Esophagus muscularis mucosa (tissue), 4 donors: Measurements from ENCODE around the gene GIPC3. TPM values are rescaled to one million over a fixed set of nuclear protein-coding genes. Genes with fewer than 3 reads are reported as not detected.

Source experiments
- DNase-seq: peaks from one replicate; pipeline ENCODE4 v3.0.0-alpha.2; 2017; ENCODE audit errors: extremely low spot score
- H3K27ac ChIP-seq, 4 donors: fragments of 200-600 bp; sonication (generic); replicated peaks in 1 of 4; 1 replicate in 3 of 4; 2 replicates in 1 of 4; pipeline ENCODE4 v1.5.1; 2016 to 2019; ENCODE audit warnings: mild to moderate bottlenecking in 1 of 4
- H3K27me3 ChIP-seq, 4 donors: fragments of 200-600 bp; sonication (generic); one replicate each; pipeline versions ENCODE4 v1.5.1 to v1.6.0; 2016 to 2019
- H3K36me3 ChIP-seq, 4 donors: fragments of 200-600 bp; sonication (generic); one replicate each; pipeline ENCODE4 v1.5.1; 2016 to 2019
- H3K4me1 ChIP-seq, 4 donors: fragments of 200-600 bp; sonication (generic); one replicate each; pipeline ENCODE4 v1.5.1; 2016 to 2019
- H3K4me3 ChIP-seq, 4 donors: fragments of 200-600 bp; sonication (generic); 1 replicate in 2 of 4; 2 replicates in 2 of 4; pipeline ENCODE4 v1.5.1; 2016 to 2019; ENCODE audit warnings: mild to moderate bottlenecking in 4 of 4, moderate library complexity in 1 of 4
- H3K9me3 ChIP-seq, 4 donors: fragments of 200-600 bp; sonication (generic); 1 replicate in 3 of 4; 2 replicates in 1 of 4; pipeline ENCODE4 v1.5.1; 2016 to 2019
- CTCF ChIP-seq, 3 experiments: fragments of 200-600 bp in 2 of 3; fragments of 450-650 bp in 1 of 3; sonication (generic) in 2 of 3; IDR thresholded peaks; one replicate each; pipeline ENCODE4 v1.5.1; 2017 to 2019; ENCODE audit warnings: antibody characterized with exemption in 3 of 3, mild to moderate bottlenecking in 2 of 3, moderate library complexity in 1 of 3
- EP300 ChIP-seq: sonication (generic); formaldehyde crosslinking; IDR thresholded peaks from one replicate; pipeline ENCODE4 v1.6.1; 2017; ENCODE audit warnings: antibody characterized with exemption
- POLR2A ChIP-seq: fragments of 450-650 bp; IDR thresholded peaks from one replicate; pipeline ENCODE4 v1.6.1; 2017; ENCODE audit warnings: antibody characterized with exemption, moderate library complexity, mild to moderate bottlenecking, low read depth
- POLR2AphosphoS5 ChIP-seq, 2 donors: sonication (generic); formaldehyde crosslinking; IDR thresholded peaks; one replicate each; pipeline ENCODE4 v1.6.1; 2017; ENCODE audit warnings: antibody characterized with exemption in 2 of 2
- WGBS: methylation state at CpG from one replicate; pipeline ENCODE4 v1.1.5; 2018; 5-methylcytosine and 5-hydroxymethylcytosine counted together
- intact Hi-C: fragments of 100-400 bp; cut with DNase I; formaldehyde crosslinking; loops from one replicate; pipeline ENCODE4 v1.15.1; 2023
- total RNA-seq, 4 donors: library from RNA; depleted of rRNA; stranded (reverse); fragments of >200 nt; gene quantifications; one replicate each; pipeline versions ENCODE4 v1.1.0 to v1.2.1, GENCODE V29; 2016

Gene GIPC3
- total RNA-seq, 4 donors from 2014 or later: 4.1 to 17.5 (median 4.9) TPM

GRCh38 chr19:3607303-3608078 lies 22.2 kb downstream of the GIPC3 start:
- no peak for DNase-seq
- peaks cover 5 to 19% (median 18%) of the 10 kb centered on the region in 4 donors for H3K36me3 ChIP-seq
- peak overlapping the region; percentile 57 to 83 (median 66) for H3K4me3 ChIP-seq
- TF ChIP-seq EP300 (no peak), POLR2AphosphoS5 (IDR thresholded peaks at IDR 0.05) (peak; percentile 10 to 16)
- H3K9me3 ChIP-seq: no peaks in the 10 kb centered on the region
- H3K27ac ChIP-seq: peak overlapping the region; percentile 77 to 87 (median 86)
- H3K4me1 ChIP-seq: peaks cover 56 to 84% (median 82%) of the 10 kb centered on the region in 4 donors
- WGBS: 29% methylated on average over 19 of the region's 22 CpGs
- intact Hi-C loops: no loop called here
- H3K27me3 ChIP-seq: no peaks in the 10 kb centered on the region

- no peaks in the 10 kb centered on the region for H3K27me3 ChIP-seq
- H3K27ac ChIP-seq: peak overlapping the region; percentile 77 to 87 (median 86)
- H3K9me3 ChIP-seq: no peaks in the 10 kb centered on the region
- DNase-seq: no peak
- no peak overlapping the region for H3K4me3 ChIP-seq
- peaks cover 56 to 87% (median 83%) of the 10 kb centered on the region in 4 donors for H3K4me1 ChIP-seq
- peaks cover 5 to 25% (median 25%) of the 10 kb centered on the region in 4 donors for H3K36me3 ChIP-seq
- TF ChIP-seq POLR2A: no peak
- TF ChIP-seq EP300: no peak
- no peak for TF ChIP-seq CTCF (IDR thresholded peaks at IDR 0.05)
- no peak for TF ChIP-seq POLR2AphosphoS5 (IDR thresholded peaks at IDR 0.05)
- intact Hi-C loops: no loop called here
- WGBS: 82% methylated on average over 2 of the region's 3 CpGs
Observed at GRCh38 chr19:3608079-3608641, 22.9 kb downstream of the GIPC3 start.

GRCh38 chr19:3608750-3609322 lies 23.6 kb downstream of the GIPC3 start:
- H3K27me3 ChIP-seq: no peaks in the 10 kb centered on the region
- no peak for DNase-seq
- TF ChIP-seq POLR2A (no peak), POLR2AphosphoS5 (IDR thresholded peaks at IDR 0.05) (no peak), EP300 (no peak), CTCF (IDR thresholded peaks at IDR 0.05) (no peak)
- 49% methylated on average over 17 of the region's 21 CpGs for WGBS
- peak overlapping the region; percentile 77 to 87 (median 86) for H3K27ac ChIP-seq
- H3K36me3 ChIP-seq: peaks cover 5 to 32% (median 28%) of the 10 kb centered on the region in 4 donors
- H3K4me3 ChIP-seq: no peak overlapping the region
- intact Hi-C loops: no loop called here
- H3K9me3 ChIP-seq: no peaks in the 10 kb centered on the region
- peaks cover 56 to 87% (median 83%) of the 10 kb centered on the region in 4 donors for H3K4me1 ChIP-seq

- no peak for DNase-seq
- H3K27ac ChIP-seq: peak overlapping the region; percentile 77 to 87 (median 86)
- WGBS: 72% methylated on average over 23 of the region's 24 CpGs
Observed at GRCh38 chr19:3609779-3610719, 24.8 kb downstream of the GIPC3 start.

More at GRCh38 chr19:3609779-3610719, 24.8 kb downstream of the GIPC3 start:
- Histone ChIP-seq H3K36me3 (peaks cover 5 to 38% (median 35%) of the 10 kb centered on the region in 4 donors), H3K9me3 (no peaks in the 10 kb centered on the region), H3K4me1 (peaks cover 48 to 84% (median 82%) of the 10 kb centered on the region in 4 donors), H3K27me3 (no peaks in the 10 kb centered on the region), H3K4me3 (no peak overlapping the region)
- intact Hi-C loops: no loop called here
- TF ChIP-seq POLR2AphosphoS5 (IDR thresholded peaks at IDR 0.05) (no peak), CTCF (IDR thresholded peaks at IDR 0.05) (no peak), EP300 (no peak), POLR2A (no peak)
